GM18867 (cell line): ENCODE measurements around the gene HERC6.
"Not testable (repeated sequence)": the region's sequence is repeated elsewhere in the genome, so short reads cannot be mapped to it uniquely, and the experiment has no call there.

Experiments
- ATAC-seq: cut with Tn5 transposase; IDR thresholded peaks from one replicate; pipeline ENCODE4 v1.9.1; 2021; ENCODE audit warnings: mild to moderate bottlenecking, moderate library complexity; ENCODE audit not compliant: unreplicated experiment

The HERC6 gene

GRCh38 chr4:88443486-88443885 is 64.8 kb downstream of the HERC6 start:
- ATAC-seq = no peak

GRCh38 chr4:88445252-88445651 is 66.6 kb downstream of the HERC6 start:
- no peak for ATAC-seq

GRCh38 chr4:88446124-88446523 is 67.5 kb downstream of the HERC6 start:
- no peak for ATAC-seq

GRCh38 chr4:88447371-88448095 is 68.9 kb downstream of the HERC6 start:
- no peak for ATAC-seq

DNA sequence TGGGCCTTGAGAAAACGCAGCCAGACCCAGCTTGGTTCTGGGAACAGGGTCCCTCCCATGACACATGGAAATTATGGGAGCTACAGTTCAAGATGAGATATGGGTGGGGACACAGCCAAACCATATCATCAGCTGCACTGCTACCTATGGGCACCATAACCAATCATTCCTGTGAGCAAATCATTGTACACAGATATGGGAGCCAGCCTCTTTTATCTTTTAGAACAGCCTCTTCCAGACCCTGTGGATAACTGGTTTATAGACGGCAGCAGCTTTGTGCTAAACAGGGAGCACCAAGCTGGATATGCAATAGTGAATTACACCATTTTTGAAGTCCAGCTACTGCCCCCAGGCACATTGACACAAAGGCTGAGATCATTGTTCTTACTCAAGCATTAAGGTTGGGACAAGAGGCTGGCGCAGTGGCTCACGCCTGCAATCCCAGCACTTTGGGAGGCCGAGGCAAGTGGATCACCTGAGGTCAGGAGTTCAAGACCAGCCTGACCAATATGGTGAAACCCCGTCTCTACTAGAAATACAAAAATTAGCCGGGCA is 69.6 kb downstream of the HERC6 start:
- ATAC-seq = not testable (repeated sequence)

GRCh38 chr4:88448889-88449288 is 70.2 kb downstream of the HERC6 start:
- no peak for ATAC-seq

GRCh38 chr4:88449290-88449689 is 70.6 kb downstream of the HERC6 start:
- no peak for ATAC-seq

GRCh38 chr4:88451205-88451604 is 72.6 kb downstream of the HERC6 start:
- ATAC-seq = no peak

- no peak for ATAC-seq
These were observed 74.3 kb downstream of the HERC6 start for GRCh38 chr4:88452912-88453311.

DNA sequence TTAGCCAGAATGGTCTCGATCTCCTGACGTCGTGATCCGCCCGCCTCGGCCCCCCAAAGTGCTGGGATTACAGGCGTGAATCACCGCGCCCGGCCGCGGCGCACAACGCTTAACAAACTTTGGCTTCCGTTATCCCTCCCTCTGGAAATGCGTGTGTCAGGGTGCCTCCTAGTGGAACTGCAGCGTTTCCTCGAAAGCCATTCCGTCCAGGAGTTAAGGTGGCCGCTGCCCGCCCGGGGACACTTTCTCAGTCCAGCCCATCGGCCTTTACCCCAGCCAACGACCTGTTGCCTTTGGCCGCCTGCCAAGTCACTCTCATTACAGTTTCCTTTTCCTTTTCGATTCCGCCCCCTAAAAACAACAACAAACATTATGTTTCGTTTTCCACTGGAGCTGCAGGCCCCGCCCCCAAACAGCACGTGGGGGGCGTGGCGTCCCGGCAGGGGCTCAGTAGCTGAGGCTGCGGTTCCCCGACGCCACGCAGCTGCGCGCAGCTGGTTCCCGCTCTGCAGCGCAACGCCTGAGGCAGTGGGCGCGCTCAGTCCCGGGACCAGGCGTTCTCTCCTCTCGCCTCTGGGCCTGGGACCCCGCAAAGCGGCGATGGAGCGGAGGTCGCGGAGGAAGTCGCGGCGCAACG is 78.1 kb downstream of the HERC6 start, which contains the start of gene HERC5:
Gene HERC5 (plus strand): TSS at position 450 of the 637 bp plus-strand sequence. CDS start 151 bp downstream, at position 601.
- ATAC-seq = peak; percentile 93

DNA sequence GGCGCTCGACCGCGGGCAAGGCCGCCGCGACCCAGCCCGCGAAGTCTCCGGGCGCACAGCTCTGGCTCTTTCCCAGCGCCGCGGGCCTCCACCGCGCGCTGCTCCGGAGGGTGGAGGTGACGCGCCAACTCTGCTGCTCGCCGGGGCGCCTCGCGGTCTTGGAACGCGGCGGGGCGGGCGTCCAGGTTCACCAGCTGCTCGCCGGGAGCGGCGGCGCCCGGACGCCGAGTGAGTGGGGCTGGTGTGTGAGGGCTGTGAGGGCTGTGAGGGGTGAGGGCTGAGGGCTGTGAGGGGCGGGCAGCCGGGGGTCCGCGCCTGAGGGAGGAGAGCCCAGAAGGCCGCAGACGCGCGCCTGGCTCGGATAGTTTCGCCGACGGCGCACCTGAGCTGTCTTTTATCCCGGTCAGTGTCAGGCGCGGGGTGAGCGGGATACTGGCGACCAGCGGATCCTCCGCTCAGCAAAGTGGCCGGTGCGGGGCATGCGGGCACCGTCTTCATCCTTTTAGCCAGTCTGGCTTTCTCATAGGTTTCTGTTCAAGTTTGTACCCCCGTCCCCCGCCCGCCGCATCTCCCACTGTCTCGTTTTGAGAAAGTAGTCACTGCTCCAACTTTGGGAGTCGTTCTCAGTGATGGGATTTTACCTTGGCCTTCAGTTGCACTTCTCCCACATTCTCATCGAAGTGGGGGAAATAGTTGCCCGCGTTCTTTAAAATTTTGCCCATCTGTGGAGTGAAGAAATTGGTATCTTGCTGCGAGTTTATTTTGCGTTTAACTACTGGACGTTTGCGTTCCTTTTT is 78.9 kb downstream of the HERC6 start:
- ATAC-seq = peak; percentile 42

- ATAC-seq = no peak
These were observed 79.6 kb downstream of the HERC6 start for GRCh38 chr4:88458104-88458740.

GRCh38 chr4:88465653-88466192 is 87.1 kb downstream of the HERC6 start:
- ATAC-seq = no peak

DNA sequence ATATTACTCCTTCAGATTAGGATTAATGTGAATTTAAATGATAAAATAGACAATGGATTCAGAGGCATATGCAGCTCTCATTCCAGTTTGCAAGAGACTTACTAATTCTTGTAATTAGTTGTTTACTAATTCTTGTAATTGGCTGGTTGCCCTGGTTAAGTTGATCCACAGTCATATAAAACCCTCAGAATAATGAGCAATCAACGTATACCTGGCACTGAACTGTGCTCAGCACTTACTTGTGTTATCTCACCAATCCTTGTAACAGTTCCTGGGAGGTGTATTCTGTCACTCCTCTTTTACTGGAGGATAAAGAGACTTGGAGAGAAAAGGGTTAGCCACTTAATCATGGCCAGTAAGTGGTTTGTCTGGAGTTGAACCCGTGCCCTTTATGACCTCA is 88.7 kb downstream of the HERC6 start:
- ATAC-seq = no peak

GRCh38 chr4:88477229-88477860 is 98.7 kb downstream of the HERC6 start:
- no peak for ATAC-seq

- ATAC-seq = no peak
These were observed 99.6 kb downstream of the HERC6 start for GRCh38 chr4:88478247-88478646.

- no peak for ATAC-seq
These were observed 102.9 kb downstream of the HERC6 start for GRCh38 chr4:88481537-88481936.

DNA sequence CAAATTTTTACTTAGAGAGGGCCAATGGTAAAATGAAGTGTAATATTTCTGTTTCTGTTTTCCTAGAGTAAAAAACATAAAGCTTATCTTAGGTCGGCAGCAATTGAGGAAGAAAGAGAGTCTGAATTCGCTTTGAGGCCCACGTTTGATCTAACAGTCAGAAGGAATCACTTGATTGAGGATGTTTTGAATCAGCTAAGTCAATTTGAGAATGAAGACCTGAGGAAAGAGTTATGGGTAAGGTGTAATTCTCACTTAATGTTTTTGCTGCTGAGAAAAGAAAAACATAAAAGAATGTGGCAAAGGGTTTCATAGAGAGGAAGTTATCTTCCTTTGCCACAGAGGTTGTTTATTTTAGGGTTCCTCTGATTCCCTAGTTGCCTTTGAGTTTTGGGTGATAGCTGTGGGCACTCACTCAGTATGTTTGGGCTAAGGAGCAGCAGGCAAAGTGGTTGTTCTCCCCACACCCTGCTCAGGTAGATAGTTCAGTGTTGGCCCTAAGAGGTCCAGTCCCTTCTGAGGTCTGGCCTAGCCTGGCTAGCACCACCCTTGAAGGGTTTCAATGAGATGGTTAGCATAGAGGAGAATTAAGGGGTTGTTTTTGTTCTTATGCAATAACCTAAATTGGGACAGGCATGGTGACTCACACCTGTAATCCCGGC is 110.6 kb downstream of the HERC6 start:
- ATAC-seq = no peak
